Activated gamma-delta T cell treated with anti-CD3 and anti-CD28 coated beads, Interleukin-2, amount 50 U/mL, for 16 hours (primary cell): ENCODE results near the gene HES3.

Source experiments
- DNase-seq: peaks from one replicate; pipeline ENCODE4 v3.0.0-alpha.2; 2020; ENCODE audit warnings: low read depth

The HES3 gene

DNA sequence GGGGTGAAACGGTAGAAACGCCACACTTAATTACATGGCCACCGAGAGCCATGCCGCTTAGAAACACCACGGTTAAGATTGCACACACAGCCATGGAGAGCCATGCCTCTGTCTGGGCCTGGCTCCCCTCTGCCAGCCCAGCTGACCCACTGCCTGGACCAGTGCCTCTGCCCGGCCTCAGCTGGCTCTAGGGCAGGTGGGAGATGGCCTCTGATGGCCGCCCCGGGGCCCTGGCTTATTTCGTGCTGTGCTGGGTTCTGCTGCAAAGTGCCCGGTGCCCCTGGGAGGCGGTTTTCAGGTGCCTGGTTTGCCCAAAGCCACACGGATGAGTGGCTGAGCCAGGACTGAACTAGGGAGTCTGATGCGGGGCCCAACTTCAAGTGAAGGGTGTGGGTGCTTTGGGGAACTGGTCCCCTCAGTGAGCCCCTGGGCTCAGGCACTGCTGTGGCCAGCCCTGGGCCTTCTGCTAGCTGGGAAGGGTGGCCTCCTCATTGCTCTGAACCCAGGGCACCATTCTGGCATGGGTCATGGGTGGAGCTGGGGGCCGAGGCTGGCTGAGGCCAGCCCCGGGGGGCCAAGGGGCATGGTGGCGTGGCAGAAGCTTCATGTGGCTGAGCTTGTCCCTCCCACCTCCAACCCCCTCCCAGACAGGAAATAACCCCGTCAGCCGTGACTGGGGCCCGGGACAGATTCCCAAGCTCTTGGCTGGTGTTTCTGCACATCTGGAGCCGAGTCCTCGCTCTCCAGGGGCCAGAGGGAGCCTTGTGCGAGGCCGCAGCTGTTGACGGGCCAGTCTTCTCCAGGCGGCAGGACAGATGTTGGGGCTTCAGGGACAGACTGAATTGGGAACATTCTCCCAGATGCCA is 18.8 kb downstream of the HES3 start:
- DNase-seq, result no peak

DNA sequence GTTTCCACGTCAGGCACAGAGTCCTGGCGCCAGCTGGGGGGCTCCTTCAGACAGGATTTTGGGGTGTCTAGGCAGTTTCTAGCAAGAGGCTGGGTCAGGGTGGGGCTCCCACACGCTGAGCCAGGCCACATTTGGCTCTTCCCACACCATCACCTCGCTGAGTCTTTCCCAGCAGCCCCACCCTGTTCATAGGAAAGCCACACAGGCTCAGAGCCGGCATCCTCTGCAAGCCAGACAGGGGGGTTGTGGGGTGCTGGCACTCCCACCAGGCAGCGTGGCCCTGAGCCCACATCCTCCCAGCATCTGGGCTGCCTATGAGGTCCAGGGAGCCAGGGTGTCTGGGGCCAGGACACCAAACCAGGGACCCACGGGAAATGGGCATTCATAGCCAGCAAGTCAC is 19.7 kb downstream of the HES3 start:
- DNase-seq, result no peak

DNA sequence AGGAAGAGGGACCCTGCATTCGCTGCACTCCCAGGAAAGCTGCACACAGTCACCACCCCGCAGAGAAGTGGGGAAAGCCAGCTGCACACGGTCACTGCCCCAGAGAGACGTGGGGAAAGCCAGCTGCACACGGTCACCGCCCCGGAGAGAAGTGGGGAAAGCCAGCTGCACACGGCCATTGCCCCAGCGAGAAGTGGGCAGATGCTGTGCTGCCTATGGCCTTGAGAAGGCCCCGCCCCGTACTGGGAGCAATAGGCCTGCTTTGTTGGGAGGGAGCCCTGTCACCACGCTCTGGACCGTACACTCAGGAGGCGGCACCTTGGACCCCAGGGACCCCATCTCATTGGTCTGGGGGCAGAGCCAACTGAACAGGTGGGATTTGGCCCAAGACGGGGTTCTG is 21.2 kb downstream of the HES3 start:
- no peak for DNase-seq

DNA sequence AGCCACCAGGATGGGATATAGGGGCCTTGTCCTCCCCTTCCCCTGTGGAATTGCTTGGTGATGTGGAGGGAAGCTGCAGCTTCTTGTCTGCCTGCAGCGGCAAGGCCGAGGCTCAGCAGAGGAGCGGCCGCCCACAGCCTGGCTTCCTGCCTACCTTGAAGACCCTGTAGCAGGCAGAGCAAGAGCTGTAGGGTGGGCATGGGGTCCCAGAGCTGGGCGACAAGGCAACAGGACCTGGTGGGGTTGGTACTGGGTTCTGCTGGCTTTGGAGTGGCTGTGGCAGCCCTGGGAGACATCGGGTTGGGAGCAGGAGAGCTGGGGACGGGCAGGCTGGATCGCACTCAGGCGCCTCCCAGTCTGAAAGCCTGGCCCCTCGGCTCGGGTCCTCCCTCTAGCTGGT is 22.7 kb downstream of the HES3 start:
- DNase-seq, result no peak

DNA sequence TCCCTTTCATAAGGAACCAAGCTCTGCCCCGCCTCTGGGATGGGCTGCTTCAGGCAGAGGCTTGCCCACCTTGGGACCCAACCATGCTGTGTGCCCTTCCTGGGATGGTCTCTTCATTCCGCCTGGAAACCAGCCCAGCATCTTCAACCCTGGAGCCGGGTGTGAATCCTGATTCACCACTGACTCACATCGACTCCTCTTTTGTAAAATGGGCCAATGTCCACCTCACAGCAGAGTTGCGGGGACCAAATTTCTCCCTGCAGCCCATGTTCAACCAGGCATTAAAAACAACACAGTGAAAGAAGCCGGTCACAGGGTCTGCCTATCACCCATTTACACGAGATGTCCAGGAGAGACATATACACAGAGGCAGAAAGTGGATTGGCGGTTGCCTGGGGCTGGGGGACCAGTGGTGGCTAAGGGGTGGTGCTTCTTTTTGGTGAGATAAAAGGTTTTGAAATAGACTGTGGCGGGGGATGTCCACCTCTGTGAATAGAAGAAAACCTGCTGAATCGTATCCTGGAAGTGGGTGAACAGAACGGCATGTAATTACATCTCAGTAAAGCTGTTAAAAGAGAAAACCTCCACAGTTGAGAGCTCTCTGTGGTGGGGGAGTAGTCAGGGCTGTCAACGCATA is 23.8 kb downstream of the HES3 start:
- DNase-seq, result no peak

DNA sequence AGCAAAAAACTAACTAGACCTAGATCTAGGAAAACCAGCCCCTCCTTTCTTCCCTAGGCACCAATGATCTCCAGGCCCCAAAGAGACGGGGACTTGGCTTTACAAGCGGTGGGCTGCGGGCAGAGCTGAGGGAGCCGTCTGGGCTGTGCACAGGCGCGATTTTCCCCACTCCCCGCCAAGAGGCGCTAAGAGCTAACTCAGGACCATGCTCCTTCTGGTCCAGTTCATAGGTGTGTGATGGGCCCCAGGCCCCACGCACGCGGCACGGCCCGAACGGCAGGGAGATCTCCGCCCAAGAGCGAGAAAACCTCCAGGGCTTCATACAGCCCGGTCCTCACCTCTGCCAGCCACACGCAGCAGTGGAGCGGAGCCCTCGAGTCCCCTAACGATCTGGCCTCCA is 24.4 kb downstream of the HES3 start:
- DNase-seq, result no peak

DNA sequence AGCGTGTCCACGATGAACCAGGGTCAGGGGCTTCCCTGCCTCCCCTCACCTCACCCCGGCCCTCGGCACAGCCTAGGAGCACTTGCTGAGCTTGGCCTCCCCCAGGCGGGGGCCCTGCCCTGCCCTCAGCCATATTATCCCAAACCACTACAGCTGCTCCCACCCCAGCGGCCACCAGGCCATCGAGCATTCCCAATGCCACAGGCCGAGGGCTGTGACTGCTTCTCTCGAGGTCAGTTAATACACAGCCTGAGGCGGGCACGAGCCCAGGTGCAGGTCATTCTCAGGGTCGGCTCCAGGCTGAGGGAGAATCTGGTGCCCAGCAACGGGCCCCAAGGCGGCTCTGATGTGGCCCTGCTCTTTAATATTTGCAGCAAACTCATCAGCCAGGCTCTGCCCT is 25.3 kb downstream of the HES3 start:
- DNase-seq, result no peak

DNA sequence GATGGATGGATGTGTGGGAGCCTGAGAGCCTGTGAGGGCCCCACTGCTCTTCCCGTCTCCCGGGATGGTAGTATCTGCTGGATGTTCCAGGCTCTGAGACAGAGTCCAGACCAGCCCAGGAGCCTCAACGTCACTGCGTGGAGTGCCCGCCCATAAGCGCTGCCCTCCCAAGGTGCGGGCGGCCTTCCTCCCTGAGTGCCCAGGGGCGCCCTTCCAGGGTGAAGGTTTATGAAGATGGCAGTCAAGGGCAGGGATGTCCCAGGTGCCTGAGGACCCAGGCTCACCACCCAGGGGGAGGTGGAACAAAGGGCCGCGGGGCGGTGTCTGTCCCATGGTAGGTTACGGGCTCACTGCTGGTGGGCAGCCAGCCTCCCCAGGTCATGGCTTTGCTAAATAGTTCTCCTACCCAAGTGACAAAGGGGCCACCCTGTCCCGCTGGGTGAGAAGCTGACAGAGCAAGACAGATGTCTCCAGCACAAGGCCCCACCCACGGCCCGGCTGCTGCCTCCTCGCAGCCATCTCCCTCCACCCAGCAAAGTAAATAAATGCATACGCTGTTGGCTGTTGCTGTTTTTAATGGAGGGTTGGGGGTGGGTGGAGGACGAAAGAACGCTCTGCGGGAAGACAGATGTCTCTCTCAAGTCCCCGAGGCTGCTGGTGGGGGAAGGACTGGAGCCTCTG is 25.9 kb downstream of the HES3 start:
- DNase-seq, result no peak

DNA sequence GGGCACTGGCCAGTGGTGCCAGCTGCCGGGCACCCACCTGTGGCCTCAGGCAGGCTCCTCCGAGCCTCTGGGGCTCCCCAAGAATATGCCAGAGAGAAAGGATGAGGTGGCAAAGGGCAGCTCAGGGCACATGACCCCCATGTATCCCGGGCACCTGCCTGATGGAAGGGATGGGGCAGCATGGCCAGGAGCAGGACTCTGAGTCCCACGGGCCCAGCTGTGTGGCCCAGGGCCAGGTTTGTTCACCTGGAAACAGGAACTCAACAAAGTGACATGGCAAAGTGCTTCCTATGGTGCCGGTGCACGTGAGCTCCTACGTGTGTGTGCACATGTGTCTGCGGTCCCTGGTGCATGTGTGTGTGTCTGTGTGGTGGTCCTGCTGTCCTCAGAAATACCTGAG is 26.4 kb downstream of the HES3 start:
- no peak for DNase-seq

DNA sequence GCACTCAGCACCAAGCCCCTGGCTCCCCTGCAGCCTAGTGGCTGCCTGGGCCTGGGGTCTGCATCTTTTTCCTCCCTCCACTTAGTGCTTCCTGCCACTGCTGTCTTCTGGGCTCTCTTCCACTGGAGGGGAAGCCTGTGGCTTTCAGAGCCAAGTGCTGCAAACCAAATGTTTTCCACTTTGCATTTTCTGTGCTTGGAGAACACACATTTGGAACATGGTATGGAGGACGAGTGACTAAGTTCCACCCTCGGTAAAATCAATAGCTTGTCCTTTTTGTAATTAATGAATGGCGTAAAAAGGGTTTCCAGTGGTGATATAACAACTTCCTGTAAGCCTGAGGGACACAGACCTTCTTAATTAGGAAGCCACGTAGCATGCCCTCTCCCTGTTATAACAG is 27.0 kb downstream of the HES3 start:
- DNase-seq, result no peak

DNA sequence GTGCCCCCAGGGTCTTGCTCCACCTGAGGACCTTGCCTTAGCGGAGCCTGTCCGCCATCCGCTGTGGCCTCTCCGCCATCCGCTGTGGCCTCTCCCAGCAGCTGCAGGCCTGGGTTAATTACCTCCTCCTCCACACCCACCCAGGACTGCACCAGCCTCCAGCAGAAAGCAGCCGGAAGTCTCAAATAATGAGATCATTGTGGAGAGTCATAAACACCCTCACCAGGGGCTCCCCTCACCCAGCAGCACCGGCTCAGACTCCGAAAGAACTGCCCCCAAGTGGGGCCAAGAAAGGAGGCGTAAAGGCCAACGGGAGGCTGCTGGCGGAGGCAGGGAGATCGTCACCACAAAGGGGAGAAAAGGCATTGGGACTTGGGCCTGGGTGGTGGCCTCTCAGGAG is 27.6 kb downstream of the HES3 start:
- DNase-seq, result no peak

DNA sequence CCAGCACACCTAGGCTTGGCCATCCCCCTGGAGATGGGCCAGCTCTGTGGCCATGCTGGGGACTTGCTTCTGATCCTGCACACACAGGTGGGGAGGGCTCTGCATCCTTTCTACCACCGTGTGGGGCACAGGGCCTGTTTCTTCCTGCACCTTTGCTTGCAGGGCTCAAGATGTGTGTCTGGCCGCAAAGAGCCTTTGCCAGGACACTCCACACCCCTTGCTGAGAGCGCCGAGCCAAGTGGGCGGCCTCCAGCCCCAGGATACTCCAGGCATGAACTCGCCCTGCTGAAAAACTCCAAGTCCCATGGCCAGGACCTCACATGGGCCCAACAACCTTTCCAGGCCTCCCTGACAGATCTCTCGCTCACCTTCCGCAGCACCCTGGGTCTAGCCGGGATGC is 28.5 kb downstream of the HES3 start:
- DNase-seq, result no peak

DNA sequence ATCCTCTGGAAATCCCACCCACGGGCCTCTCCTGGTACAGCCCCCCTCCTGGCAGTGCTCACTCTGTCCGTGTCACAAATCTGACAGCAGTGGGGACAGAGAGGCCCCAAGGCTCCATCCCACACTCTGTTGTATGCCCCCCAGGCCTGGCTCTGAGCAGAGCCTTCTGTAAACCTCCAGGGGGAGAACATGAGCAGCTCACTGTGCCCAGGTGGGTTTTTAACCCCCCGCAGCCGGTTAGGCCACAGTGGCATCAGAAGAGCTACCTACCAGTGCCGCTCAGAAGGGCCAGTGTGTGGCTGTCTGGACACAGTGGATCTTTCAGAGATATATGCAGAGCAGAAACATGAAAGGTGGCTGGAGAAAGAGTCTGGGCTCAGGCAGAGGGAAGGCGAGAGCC is 28.9 kb downstream of the HES3 start:
- DNase-seq, result no peak

DNA sequence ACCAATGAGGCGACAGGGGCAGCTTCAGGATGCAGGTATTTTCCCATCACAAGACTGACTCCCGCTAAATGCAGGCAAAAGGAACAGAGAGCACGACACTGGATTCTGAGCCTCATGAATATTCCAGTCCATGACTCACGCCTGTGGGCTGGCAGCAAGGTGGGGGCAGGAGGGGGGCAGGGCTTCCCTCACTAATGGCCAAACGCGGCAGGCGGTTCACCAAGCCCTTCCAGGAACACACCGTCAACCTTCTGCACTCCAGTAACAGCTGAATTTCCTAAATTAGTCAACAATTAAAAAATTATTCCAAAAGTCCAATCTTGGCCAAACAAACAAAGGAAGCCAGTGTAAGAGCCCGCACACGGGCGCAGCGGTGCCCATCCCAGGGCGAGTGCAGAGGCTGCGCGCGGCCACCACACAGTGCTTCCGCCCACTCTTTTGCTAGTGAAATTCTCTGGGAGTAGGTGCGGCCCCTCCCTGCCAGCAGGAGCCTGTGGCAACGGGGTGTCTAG is 29.5 kb downstream of the HES3 start:
- no peak for DNase-seq

DNA sequence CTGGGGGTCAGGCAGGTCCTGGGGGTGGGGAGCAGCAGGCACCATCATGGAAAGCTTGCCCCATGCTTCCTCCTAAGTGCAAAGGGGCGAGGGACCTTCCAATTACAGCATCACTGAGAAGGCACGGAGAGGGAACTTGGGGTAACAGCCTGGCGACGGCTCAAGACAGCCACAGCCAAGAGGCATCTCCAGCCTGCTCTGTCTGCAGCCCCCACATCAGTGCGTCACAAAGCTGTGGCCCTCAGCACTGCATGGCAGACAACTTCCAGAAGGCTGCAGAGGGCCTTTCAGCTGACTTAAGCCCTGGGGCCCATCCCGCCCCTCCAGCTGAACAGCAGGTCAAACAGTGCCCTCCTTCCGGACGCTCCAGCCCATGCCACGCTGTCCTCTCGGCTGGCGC is 30.1 kb downstream of the HES3 start:
- no peak for DNase-seq

DNA sequence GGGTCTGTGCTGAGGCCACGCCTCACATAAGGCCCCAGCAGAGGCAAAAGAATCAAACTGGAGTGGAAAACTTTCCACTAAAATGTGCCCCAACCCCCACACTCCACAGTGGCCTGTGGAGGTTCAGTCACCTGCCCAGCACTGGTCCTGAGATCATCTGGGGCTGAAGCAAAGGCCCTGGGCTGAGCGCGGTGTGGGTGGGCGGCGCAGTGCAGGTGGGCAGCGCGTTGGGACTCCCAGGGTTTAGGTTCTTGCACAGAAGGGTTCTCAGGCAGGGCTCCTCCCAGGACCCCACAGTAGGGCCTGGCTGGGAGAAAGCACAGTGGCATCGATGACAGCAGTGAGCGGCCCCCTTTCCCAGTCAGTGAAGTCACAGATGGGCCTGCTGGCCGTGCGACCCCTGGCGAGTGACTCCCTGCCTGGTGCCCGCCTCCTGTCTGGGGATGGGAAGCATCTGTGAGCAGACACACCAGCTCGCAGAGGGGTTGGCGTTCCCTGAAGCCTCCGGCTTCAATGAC is 30.7 kb downstream of the HES3 start:
- DNase-seq, result no peak

DNA sequence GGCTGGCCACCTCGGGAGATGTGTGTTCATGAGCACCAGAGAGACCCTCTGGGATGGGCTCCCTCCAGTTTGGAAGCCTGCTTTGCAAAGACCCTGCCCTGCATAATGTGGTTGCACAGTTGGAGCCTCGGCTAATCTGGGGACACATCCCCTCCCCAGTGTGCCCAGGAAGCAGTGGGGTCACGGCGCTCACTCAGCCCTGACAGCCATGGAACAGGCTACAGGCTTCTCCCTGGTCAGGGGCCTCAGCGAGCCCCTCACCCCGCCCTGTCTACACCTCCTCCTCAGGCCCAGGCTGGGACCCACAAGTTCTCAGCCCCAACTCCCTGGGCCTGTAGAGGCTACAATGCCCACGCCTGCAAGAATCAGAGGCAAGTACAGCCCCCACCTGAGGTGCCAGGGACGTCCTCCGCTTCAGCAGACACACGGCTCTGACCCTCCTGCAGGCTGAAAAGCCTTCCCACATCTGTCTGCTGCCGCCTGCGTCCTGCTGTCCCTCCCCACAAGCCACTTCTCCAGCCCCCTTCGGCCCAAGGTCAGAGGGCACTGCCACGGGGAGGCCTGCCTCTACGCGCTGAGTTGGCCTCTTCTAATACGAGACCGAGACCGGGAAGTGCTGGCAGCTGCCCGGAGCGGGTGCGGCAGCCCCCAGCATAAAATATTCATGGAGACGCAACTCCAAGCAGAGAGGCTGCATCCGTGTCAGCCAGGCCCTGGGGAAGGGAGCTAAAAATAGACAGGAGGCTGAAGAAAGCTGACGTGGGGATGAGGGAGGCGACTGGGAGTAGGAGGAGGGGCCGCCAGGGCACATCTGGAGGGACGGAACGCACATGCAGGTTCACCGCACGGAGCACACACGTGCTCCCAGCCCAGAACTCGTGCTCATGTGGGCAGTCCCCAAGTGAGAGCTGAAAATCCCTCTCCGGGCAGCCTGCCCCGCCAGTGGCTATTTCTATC is 32.1 kb downstream of the HES3 start:
- DNase-seq, result no peak

DNA sequence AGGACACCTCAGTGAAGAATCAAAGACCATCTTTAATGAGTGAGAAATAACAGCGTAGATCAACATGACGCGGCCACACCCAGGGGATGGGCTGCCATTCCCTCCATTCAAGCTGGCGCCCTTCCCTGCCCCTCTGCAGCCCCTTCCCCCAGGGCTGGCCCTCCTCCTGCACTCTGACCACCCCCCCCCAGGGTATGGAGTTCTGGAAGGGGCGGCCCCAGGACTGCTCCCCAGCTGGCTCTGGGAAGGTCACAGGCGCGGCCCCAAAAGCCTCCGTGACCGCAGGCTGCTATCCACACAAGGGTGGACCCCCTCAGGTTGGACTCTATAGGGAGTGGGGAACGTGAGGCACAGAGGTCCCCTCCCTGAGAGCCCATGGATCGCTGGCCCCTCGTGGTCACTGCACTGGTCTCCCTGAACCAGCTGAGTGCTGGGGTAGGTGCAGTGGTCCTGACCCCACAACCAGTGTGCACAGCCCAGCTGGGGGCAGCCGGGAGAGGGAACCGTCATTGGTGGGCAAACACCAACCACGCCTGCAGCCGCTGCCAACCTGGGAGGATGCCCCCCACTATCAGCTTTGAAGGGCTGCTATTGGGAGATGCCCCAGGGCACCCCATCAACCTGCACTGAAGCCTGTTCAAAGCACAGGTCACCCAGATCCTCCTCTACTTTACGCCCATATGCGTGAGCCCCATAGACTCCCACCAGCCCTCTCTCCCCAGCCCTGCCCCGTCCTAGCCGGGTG is 33.0 kb downstream of the HES3 start:
- DNase-seq, result no peak

DNA sequence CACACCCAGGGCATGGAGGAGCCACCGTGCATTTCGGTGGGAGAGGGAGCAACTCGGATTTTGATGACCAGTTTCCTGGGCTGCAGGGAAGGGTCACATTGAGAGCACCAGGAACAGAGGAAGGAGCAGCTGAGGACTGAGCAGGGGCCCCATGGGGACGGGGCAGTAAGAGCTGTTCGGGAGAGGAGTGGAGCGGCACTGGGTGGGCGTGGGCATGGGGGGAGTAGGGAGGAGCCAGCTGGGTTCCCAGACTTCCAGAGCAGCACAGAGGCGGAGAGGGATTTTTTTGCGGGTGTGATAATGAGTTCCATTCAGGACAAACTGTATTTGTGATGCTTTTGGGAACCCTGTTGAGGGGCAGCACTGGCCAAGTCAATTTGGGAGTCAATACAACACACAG is 34.3 kb downstream of the HES3 start:
- no peak for DNase-seq

DNA sequence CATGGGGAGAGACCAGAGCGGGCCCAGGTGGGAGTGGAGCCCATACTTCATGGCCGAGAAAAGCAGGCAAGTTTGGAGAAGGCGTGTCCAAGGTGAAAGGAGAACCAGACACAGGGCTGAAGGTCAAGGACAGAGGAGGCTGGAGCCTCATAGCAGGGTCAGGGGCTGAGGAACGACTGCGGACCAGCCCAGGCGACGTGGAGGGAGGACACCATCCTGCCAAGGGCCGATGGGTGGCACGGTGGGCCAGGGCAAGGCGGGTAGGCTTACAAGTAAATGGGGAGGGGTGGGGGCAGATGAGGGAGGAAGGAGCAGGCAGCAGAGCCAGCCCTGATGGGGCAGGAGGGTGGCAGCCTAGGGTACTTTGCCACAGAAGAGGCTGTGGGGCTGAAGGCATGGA is 35.1 kb downstream of the HES3 start:
- DNase-seq, result no peak
